ENCODE results near the gene DCTN1. TPM values are rescaled to one million over a fixed set of nuclear protein-coding genes. Genes with fewer than 3 reads are reported as not detected.
"Not testable (repeated sequence)": the region's sequence is repeated elsewhere in the genome, so short reads cannot be mapped to it uniquely, and the experiment has no call there.

Gene DCTN1
- total and polyA plus RNA-seq, 9 donors, result 56.6 to 129 (median 108) TPM

- Histone ChIP-seq H3K27ac (ENCODE audit: low read length) (no peak overlapping the region), H3K36me3 (ENCODE audit: control insufficient read depth, insufficient read depth, low read length) (peaks cover 99% of the 10 kb centered on the region), H3K4me1 (ENCODE audit: control insufficient read depth, insufficient read depth, low read length) (no peaks in the 10 kb centered on the region), H3K27me3 (ENCODE audit: control insufficient read depth, insufficient read depth, low read length) (no peaks in the 10 kb centered on the region), H3K4me3 (ENCODE audit: low read length) (no peak overlapping the region), H3K9me3 (replicated peaks; ENCODE audit: control insufficient read depth, low read depth, low read length) (no peaks in the 10 kb centered on the region)
- WGBS (ENCODE audit: insufficient coverage), result 53% methylated on average over 5 of the region's 8 CpGs
- no peak for DNase-seq
Observed at GRCh38 chr2:74364533-74365505, 15.3 kb downstream of the DCTN1 start.

- DNase-seq, result no peak
- Histone ChIP-seq H3K36me3 (ENCODE audit: control insufficient read depth, insufficient read depth, low read length) (peaks cover 90% of the 10 kb centered on the region), H3K27ac (ENCODE audit: low read length) (no peak overlapping the region), H3K9me3 (replicated peaks; ENCODE audit: control insufficient read depth, low read depth, low read length) (no peaks in the 10 kb centered on the region), H3K4me1 (ENCODE audit: control insufficient read depth, insufficient read depth, low read length) (no peaks in the 10 kb centered on the region), H3K4me3 (ENCODE audit: low read length) (no peak overlapping the region), H3K27me3 (ENCODE audit: control insufficient read depth, insufficient read depth, low read length) (no peaks in the 10 kb centered on the region)
- WGBS (ENCODE audit: insufficient coverage), result 91% methylated on average over 11 of the region's 11 CpGs
Observed at GRCh38 chr2:74361327-74361726, 18.8 kb downstream of the DCTN1 start.

GRCh38 chr2:74357627-74358026 lies 22.5 kb downstream of the DCTN1 start:
- no peak overlapping the region for H3K27ac ChIP-seq (ENCODE audit: low read length)
- no peaks in the 10 kb centered on the region for H3K27me3 ChIP-seq (ENCODE audit: control insufficient read depth, insufficient read depth, low read length)
- no peaks in the 10 kb centered on the region for H3K9me3 ChIP-seq (replicated peaks; ENCODE audit: control insufficient read depth, low read depth, low read length)
- no peak overlapping the region for H3K4me3 ChIP-seq (ENCODE audit: low read length)
- no peaks in the 10 kb centered on the region for H3K4me1 ChIP-seq (ENCODE audit: control insufficient read depth, insufficient read depth, low read length)
- DNase-seq, result no peak
- peaks cover 57% of the 10 kb centered on the region for H3K36me3 ChIP-seq (ENCODE audit: control insufficient read depth, insufficient read depth, low read length)

GRCh38 chr2:74349889-74350288 lies 30.2 kb downstream of the DCTN1 start:
- H3K36me3 ChIP-seq (ENCODE audit: control insufficient read depth, insufficient read depth, low read length), result no peaks in the 10 kb centered on the region
- H3K4me3 ChIP-seq (ENCODE audit: low read length), result no peak overlapping the region
- no peaks in the 10 kb centered on the region for H3K4me1 ChIP-seq (ENCODE audit: control insufficient read depth, insufficient read depth, low read length)
- 100% methylated on average over 2 of the region's 4 CpGs for WGBS (ENCODE audit: insufficient coverage)
- H3K9me3 ChIP-seq (replicated peaks; ENCODE audit: control insufficient read depth, low read depth, low read length), result no peaks in the 10 kb centered on the region
- H3K27ac ChIP-seq (ENCODE audit: low read length), result no peak overlapping the region
- H3K27me3 ChIP-seq (ENCODE audit: control insufficient read depth, insufficient read depth, low read length), result no peaks in the 10 kb centered on the region
- DNase-seq, result no peak

- H3K4me1 ChIP-seq (ENCODE audit: control insufficient read depth, insufficient read depth, low read length), result no peaks in the 10 kb centered on the region
- no peaks in the 10 kb centered on the region for H3K36me3 ChIP-seq (ENCODE audit: control insufficient read depth, insufficient read depth, low read length)
- H3K9me3 ChIP-seq (replicated peaks; ENCODE audit: control insufficient read depth, low read depth, low read length), result no peaks in the 10 kb centered on the region
- no peak for DNase-seq
- no peak overlapping the region for H3K4me3 ChIP-seq (ENCODE audit: low read length)
- H3K27me3 ChIP-seq (ENCODE audit: control insufficient read depth, insufficient read depth, low read length), result no peaks in the 10 kb centered on the region
- WGBS (ENCODE audit: insufficient coverage), result no CpG with 5 or more reads among the region's 3 CpGs
- no peak overlapping the region for H3K27ac ChIP-seq (ENCODE audit: low read length)
Observed at GRCh38 chr2:74347742-74348141, 32.4 kb downstream of the DCTN1 start.

GRCh38 chr2:74347303-74347702 lies 32.8 kb downstream of the DCTN1 start:
- Histone ChIP-seq H3K4me3 (ENCODE audit: low read length) (no peak overlapping the region), H3K27me3 (ENCODE audit: control insufficient read depth, insufficient read depth, low read length) (no peaks in the 10 kb centered on the region), H3K36me3 (ENCODE audit: control insufficient read depth, insufficient read depth, low read length) (no peaks in the 10 kb centered on the region), H3K4me1 (ENCODE audit: control insufficient read depth, insufficient read depth, low read length) (no peaks in the 10 kb centered on the region), H3K9me3 (replicated peaks; ENCODE audit: control insufficient read depth, low read depth, low read length) (no peaks in the 10 kb centered on the region), H3K27ac (ENCODE audit: low read length) (no peak overlapping the region)
- WGBS (ENCODE audit: insufficient coverage), result no CpG with 5 or more reads among the region's 1 CpG
- DNase-seq, result no peak

GRCh38 chr2:74345272-74345943 lies 34.7 kb downstream of the DCTN1 start:
- WGBS (ENCODE audit: insufficient coverage), result 0% methylated on average over 1 of the region's 8 CpGs
- H3K36me3 ChIP-seq (ENCODE audit: control insufficient read depth, insufficient read depth, low read length), result no peaks in the 10 kb centered on the region
- no peak for DNase-seq
- no peaks in the 10 kb centered on the region for H3K27me3 ChIP-seq (ENCODE audit: control insufficient read depth, insufficient read depth, low read length)
- H3K4me1 ChIP-seq (ENCODE audit: control insufficient read depth, insufficient read depth, low read length), result no peaks in the 10 kb centered on the region
- H3K4me3 ChIP-seq (ENCODE audit: low read length), result no peak overlapping the region
- H3K27ac ChIP-seq (ENCODE audit: low read length), result no peak overlapping the region
- no peaks in the 10 kb centered on the region for H3K9me3 ChIP-seq (replicated peaks; ENCODE audit: control insufficient read depth, low read depth, low read length)

- Histone ChIP-seq H3K4me3 (ENCODE audit: low read length) (no peak within 1 kb of the TSS), H3K9me3 (replicated peaks; ENCODE audit: control insufficient read depth, low read depth, low read length) (no peaks in the 10 kb centered on the region), H3K36me3 (ENCODE audit: control insufficient read depth, insufficient read depth, low read length) (no peaks in the 10 kb centered on the region), H3K27ac (ENCODE audit: low read length) (no peak within 1 kb of the TSS), H3K4me1 (ENCODE audit: control insufficient read depth, insufficient read depth, low read length) (no peaks in the 10 kb centered on the region), H3K27me3 (ENCODE audit: control insufficient read depth, insufficient read depth, low read length) (no peaks in the 10 kb centered on the region)
- DNase-seq, result no peak
- 56% methylated on average over 1 of the region's 2 CpGs for WGBS (ENCODE audit: insufficient coverage)
Observed at GRCh38 chr2:74343316-74343715, 36.8 kb downstream of the DCTN1 start, which contains the start of gene SLC4A5. Gene SLC4A5, minus strand, starts transcription at chr2:74343416. Its CDS starts 28,393 bp downstream, at chr2:74315023.

GRCh38 chr2:74336227-74336626 lies 43.9 kb downstream of the DCTN1 start:
- H3K9me3 ChIP-seq (replicated peaks; ENCODE audit: control insufficient read depth, low read depth, low read length); H3K27me3 ChIP-seq (ENCODE audit: control insufficient read depth, insufficient read depth, low read length); H3K27ac ChIP-seq (ENCODE audit: low read length); DNase-seq; H3K4me3 ChIP-seq (ENCODE audit: low read length); H3K4me1 ChIP-seq (ENCODE audit: control insufficient read depth, insufficient read depth, low read length): not testable (repeated sequence)
- WGBS (ENCODE audit: insufficient coverage), result no CpG with 5 or more reads among the region's 2 CpGs
- H3K36me3 ChIP-seq (ENCODE audit: control insufficient read depth, insufficient read depth, low read length), result peaks cover 12% of the 10 kb centered on the region

GRCh38 chr2:74334931-74335333 lies 45.2 kb downstream of the DCTN1 start:
- H3K27ac ChIP-seq (ENCODE audit: low read length), result no peak overlapping the region
- DNase-seq, result peak; percentile 84
- H3K4me3 ChIP-seq (ENCODE audit: low read length), result no peak overlapping the region
- peaks cover 16% of the 10 kb centered on the region for H3K36me3 ChIP-seq (ENCODE audit: control insufficient read depth, insufficient read depth, low read length)
- no peaks in the 10 kb centered on the region for H3K27me3 ChIP-seq (ENCODE audit: control insufficient read depth, insufficient read depth, low read length)
- WGBS (ENCODE audit: insufficient coverage), result 0% methylated on average over 2 of the region's 3 CpGs
- no peaks in the 10 kb centered on the region for H3K4me1 ChIP-seq (ENCODE audit: control insufficient read depth, insufficient read depth, low read length)
- no peaks in the 10 kb centered on the region for H3K9me3 ChIP-seq (replicated peaks; ENCODE audit: control insufficient read depth, low read depth, low read length)
